Adipocyte (in vitro differentiated cells): ENCODE results near the gene EHMT1.
"Not testable (repeated sequence)": the region's sequence is repeated elsewhere in the genome, so short reads cannot be mapped to it uniquely, and the experiment has no call there.

ENCODE experiments used
- DNase-seq: peaks from one replicate; pipeline ENCODE4 v3.0.0-alpha.2; 2015; ENCODE audit warnings: low read depth
- H3K27me3 ChIP-seq: replicated peaks from 2 replicates; pipeline ENCODE4 v1.7.0; 2013; ENCODE audit warnings: mild to moderate bottlenecking, low read length, moderate library complexity; ENCODE audit not compliant: control insufficient read depth, insufficient read depth
- H3K36me3 ChIP-seq: 2 replicates; pipeline ENCODE4 v1.7.0; 2013; ENCODE audit warnings: low read length, mild to moderate bottlenecking, moderate library complexity; ENCODE audit not compliant: control insufficient read depth, insufficient read depth, severe bottlenecking
- H3K4me1 ChIP-seq: 2 replicates; pipeline ENCODE4 v1.7.0; 2013; ENCODE audit warnings: mild to moderate bottlenecking, low read length, moderate library complexity; ENCODE audit not compliant: control insufficient read depth, insufficient read depth
- H3K4me3 ChIP-seq: 2 replicates; pipeline ENCODE4 v1.7.0; 2013; ENCODE audit warnings: mild to moderate bottlenecking, low read length, moderate library complexity
- H3K9ac ChIP-seq: 2 replicates; pipeline ENCODE4 v1.7.0; 2013; ENCODE audit warnings: mild to moderate bottlenecking, low read length, moderate library complexity
- H3K9me3 ChIP-seq: 2 replicates; pipeline ENCODE4 v1.7.0; 2013; ENCODE audit warnings: mild to moderate bottlenecking, low read length, moderate library complexity; ENCODE audit not compliant: control insufficient read depth

Gene EHMT1

GRCh38 chr9:137726336-137726735 lies 107.5 kb downstream of the EHMT1 start:
- peaks cover 33% of the 10 kb centered on the region for H3K36me3 ChIP-seq
- not testable (repeated sequence) for H3K9ac ChIP-seq, DNase-seq, H3K9me3 ChIP-seq, H3K4me3 ChIP-seq, H3K27me3 ChIP-seq, H3K4me1 ChIP-seq

GRCh38 chr9:137726764-137727163 lies 108.0 kb downstream of the EHMT1 start:
- no peaks in the 10 kb centered on the region for H3K27me3 ChIP-seq
- no peak overlapping the region for H3K4me3 ChIP-seq
- H3K9me3 ChIP-seq = no peaks in the 10 kb centered on the region
- peaks cover 4% of the 10 kb centered on the region for H3K4me1 ChIP-seq
- DNase-seq = no peak
- peaks cover 37% of the 10 kb centered on the region for H3K36me3 ChIP-seq
- H3K9ac ChIP-seq = no peak overlapping the region

- Histone ChIP-seq H3K36me3 (peaks cover 46% of the 10 kb centered on the region), H3K4me1 (peaks cover 4% of the 10 kb centered on the region), H3K9ac (no peak overlapping the region), H3K9me3 (no peaks in the 10 kb centered on the region), H3K4me3 (no peak overlapping the region), H3K27me3 (no peaks in the 10 kb centered on the region)
- no peak for DNase-seq
These were observed 108.9 kb downstream of the EHMT1 start for GRCh38 chr9:137727716-137728115.

GRCh38 chr9:137728444-137729311 lies 109.9 kb downstream of the EHMT1 start:
- H3K36me3 ChIP-seq = peaks cover 56% of the 10 kb centered on the region
- peaks cover 3% of the 10 kb centered on the region for H3K4me1 ChIP-seq
- H3K9ac ChIP-seq = no peak overlapping the region
- H3K27me3 ChIP-seq = no peaks in the 10 kb centered on the region
- H3K9me3 ChIP-seq = no peaks in the 10 kb centered on the region
- no peak for DNase-seq
- no peak overlapping the region for H3K4me3 ChIP-seq

GRCh38 chr9:137731216-137731946 lies 112.6 kb downstream of the EHMT1 start:
- DNase-seq = no peak
- H3K27me3 ChIP-seq = no peaks in the 10 kb centered on the region
- H3K4me1 ChIP-seq = no peaks in the 10 kb centered on the region
- peaks cover 74% of the 10 kb centered on the region for H3K36me3 ChIP-seq
- no peaks in the 10 kb centered on the region for H3K9me3 ChIP-seq
- no peak overlapping the region for H3K4me3 ChIP-seq
- H3K9ac ChIP-seq = no peak overlapping the region

GRCh38 chr9:137731947-137732813 lies 113.4 kb downstream of the EHMT1 start:
- H3K9me3 ChIP-seq = no peaks in the 10 kb centered on the region
- H3K4me1 ChIP-seq = no peaks in the 10 kb centered on the region
- no peaks in the 10 kb centered on the region for H3K27me3 ChIP-seq
- no peak for DNase-seq
- H3K9ac ChIP-seq = no peak overlapping the region
- no peak overlapping the region for H3K4me3 ChIP-seq
- H3K36me3 ChIP-seq = peaks cover 71% of the 10 kb centered on the region

- Histone ChIP-seq H3K4me1 (no peaks in the 10 kb centered on the region), H3K36me3 (peaks cover 73% of the 10 kb centered on the region), H3K27me3 (no peaks in the 10 kb centered on the region), H3K9ac (no peak overlapping the region), H3K9me3 (no peaks in the 10 kb centered on the region), H3K4me3 (no peak overlapping the region)
- no peak for DNase-seq
These were observed 114.6 kb downstream of the EHMT1 start for GRCh38 chr9:137733429-137733828.

- Histone ChIP-seq H3K27me3 (no peaks in the 10 kb centered on the region), H3K9ac (no peak overlapping the region), H3K36me3 (peaks cover 67% of the 10 kb centered on the region), H3K4me1 (no peaks in the 10 kb centered on the region), H3K9me3 (no peaks in the 10 kb centered on the region), H3K4me3 (no peak overlapping the region)
- DNase-seq = no peak
These were observed 115.4 kb downstream of the EHMT1 start for GRCh38 chr9:137734181-137734580.

- not testable (repeated sequence) for H3K9ac ChIP-seq, H3K9me3 ChIP-seq, H3K4me3 ChIP-seq, DNase-seq, H3K4me1 ChIP-seq, H3K27me3 ChIP-seq
- peaks cover 37% of the 10 kb centered on the region for H3K36me3 ChIP-seq
These were observed 119.4 kb downstream of the EHMT1 start for GRCh38 chr9:137738182-137738696.

- DNase-seq = no peak
- H3K9ac ChIP-seq = no peak overlapping the region
- peaks cover 37% of the 10 kb centered on the region for H3K36me3 ChIP-seq
- H3K4me1 ChIP-seq = no peaks in the 10 kb centered on the region
- no peaks in the 10 kb centered on the region for H3K9me3 ChIP-seq
- no peaks in the 10 kb centered on the region for H3K27me3 ChIP-seq
- no peak overlapping the region for H3K4me3 ChIP-seq
These were observed 119.9 kb downstream of the EHMT1 start for GRCh38 chr9:137738703-137739102.
